GM10266 (cell line): ENCODE data around the gene DHRS9.

Source experiments
- DNase-seq: peaks from one replicate; pipeline ENCODE4 v3.0.0; 2012; ENCODE audit errors: extremely low spot score
- TF ChIP-seq, protein P1 (sequence below): IDR thresholded peaks from 2 replicates; pipeline ENCODE4 v1.5.1; 2012; ENCODE audit warnings: mild to moderate bottlenecking, low read depth; ENCODE audit not compliant: control insufficient read depth, insufficient read depth; ENCODE audit errors: missing control alignments

Gene DHRS9

DNA sequence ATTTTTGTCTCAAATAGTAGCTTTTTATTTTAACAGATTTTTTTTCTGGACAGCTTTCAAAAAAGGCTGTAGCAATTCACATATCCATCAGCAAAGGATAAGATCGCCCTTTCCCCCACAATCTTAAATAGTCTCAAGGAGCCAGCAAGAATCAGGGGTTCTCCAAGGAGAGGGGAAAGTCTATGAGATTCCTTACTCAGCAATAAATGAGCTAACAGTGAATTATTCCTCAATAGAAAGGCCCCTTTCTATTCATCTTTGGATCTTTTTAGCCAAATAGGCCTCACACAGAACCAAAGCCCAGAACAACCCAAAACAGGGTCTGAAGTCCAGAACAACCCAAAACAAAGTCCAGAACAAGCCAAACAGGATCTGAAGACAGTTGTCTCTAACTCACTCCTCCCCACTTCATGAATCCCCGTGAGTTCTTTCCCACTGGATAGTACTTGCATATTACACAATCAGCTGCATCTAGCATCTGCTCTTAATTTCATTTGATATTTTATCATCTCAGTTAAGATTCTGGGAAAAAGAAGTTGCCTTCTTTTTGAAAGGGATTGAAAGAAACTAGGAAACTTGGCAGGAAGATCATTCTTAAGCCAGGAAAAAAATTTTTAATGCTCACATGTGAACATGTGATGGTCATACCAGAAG lies 3.4 kb upstream of the DHRS9 start:
- TF ChIP-seq, protein P1, sequence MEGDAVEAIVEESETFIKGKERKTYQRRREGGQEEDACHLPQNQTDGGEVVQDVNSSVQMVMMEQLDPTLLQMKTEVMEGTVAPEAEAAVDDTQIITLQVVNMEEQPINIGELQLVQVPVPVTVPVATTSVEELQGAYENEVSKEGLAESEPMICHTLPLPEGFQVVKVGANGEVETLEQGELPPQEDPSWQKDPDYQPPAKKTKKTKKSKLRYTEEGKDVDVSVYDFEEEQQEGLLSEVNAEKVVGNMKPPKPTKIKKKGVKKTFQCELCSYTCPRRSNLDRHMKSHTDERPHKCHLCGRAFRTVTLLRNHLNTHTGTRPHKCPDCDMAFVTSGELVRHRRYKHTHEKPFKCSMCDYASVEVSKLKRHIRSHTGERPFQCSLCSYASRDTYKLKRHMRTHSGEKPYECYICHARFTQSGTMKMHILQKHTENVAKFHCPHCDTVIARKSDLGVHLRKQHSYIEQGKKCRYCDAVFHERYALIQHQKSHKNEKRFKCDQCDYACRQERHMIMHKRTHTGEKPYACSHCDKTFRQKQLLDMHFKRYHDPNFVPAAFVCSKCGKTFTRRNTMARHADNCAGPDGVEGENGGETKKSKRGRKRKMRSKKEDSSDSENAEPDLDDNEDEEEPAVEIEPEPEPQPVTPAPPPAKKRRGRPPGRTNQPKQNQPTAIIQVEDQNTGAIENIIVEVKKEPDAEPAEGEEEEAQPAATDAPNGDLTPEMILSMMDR, result no peak

DNA sequence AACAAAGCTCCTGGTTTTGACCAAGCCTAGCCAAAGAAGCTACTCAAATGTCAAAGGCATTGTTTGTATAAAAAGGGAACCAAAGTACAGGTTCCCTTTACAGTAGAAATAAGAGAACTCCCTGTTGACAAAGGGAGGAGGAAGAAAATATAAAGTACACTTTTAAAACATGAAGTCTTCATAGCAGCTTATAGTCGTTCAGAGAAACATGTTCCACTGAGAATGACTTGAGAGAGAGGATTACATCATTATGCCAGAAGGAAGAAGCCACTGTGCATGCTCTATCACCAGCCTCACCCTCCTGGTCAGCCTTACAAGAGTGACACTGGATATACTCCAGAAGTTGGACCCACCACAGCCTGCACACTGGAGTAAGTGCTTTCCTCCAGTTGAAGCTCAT lies 2.5 kb upstream of the DHRS9 start:
- TF ChIP-seq, protein P1, result no peak
- DNase-seq, result no peak

More for the DNA sequence above, 3.4 kb upstream of the DHRS9 start:
- DNase-seq, result no peak

DNA sequence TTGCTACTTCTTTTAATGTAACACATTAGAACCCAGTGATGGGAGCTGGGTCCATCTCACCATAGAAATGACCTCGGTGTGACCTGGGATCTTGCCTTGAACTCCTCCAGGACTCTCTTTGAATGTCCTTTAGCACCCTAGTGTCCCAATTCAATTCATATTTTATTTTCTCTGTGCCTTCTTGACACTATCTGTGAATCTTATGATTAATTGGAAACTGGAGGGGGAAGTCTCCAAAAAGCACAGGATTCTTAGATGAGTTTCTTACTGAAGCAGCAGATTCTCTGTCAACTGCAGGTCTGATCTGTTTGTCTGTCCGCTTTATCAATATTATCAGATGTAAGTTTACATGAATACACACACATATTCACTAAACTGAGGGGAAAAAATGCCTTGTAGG lies 470 bp downstream of the DHRS9 start:
- TF ChIP-seq, protein P1, result no peak
- DNase-seq, result no peak

DNA sequence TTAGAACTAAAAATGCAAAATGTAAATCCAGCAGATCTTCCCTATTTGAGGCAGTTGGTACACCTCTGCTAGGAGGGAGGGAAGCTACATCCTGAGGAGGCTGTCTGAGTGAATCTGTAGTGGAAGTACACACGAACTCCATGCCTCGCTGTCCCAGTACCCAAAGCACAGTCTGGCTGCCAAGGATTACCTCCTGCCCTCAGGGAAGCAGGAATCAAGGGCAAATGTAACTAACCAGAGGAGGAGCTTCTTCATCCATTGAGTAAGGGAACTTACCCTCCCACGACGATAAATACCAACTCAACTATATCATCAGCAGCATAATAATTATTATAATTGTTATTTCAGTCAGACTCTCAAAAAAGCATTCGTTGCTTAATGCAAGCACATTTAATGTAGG lies 2.1 kb downstream of the DHRS9 start:
- DNase-seq, result no peak
- TF ChIP-seq, protein P1, result no peak

DNA sequence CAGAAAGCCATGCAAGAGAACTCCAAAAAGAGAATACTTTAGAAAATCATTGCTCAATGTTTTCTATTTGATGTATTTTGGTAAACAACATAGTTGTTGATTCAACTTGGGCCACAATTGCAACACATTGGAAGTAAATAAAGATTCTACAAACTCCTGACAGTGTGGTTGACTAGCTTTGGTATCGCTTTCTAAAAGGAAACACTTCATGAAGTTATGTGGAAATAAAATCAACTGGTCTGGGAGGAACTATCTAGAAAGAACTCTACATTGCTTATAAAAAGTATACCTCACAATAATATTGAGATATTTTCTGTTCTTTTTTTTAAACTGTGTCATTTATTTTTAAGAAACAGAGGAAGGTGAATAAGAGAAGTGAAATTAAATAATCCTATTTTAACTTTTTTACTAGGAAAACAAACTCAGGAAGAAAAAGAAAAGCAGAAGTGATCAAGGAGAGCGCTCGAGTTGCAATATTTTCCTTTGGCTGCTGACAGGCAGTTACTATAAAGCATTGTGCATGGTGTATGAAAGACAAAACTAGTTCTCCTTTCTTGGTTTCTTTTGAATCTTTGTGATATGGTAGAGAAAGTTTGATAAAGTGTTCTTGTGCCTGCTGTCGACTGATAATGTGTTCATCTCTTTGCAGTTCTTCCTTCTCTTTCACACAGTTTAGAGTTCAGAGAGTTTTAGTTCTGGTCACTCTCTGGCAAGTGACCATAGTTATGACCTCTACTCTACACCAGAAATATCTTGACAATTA lies 3.0 kb downstream of the DHRS9 start:
- TF ChIP-seq, protein P1, result no peak
- DNase-seq, result no peak

DNA sequence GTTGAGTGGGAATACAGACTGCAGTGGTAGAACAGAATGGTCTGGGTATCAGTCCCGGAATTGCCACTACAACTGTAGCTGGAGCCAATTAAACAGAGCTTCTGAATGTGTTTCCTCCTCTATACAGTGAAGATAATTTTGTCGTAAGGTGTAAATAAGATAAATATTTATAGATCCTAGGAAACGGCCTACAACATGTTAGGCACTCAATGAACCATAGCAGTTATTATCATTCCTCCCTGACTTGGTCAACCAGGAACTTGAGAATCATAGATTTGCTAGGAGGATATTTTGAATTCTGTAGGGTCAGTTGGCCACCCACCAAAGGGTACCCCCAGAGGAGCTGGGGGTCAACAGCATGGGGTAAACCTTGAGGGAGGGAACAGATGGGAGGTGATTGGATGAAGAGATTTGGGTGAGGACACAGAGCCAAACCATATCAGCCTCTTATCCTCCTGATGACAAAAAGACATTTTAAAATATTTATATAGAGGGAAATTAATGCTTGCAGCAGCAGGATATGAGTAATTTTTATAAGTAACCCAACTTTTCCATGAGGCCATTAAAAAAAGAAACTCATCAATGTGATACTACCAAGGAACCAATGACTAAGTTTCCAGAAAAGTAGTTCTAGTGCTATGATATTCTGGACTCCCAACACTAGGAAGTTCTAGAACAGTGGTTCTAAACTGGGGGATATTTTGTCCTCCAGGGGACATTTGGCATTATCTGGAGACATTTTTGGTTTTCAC lies 4.0 kb downstream of the DHRS9 start:
- TF ChIP-seq, protein P1, result no peak
- no peak for DNase-seq
